Measurements from ENCODE around the gene ASGR1. TPM values are rescaled to one million over a fixed set of nuclear protein-coding genes. Genes with fewer than 3 reads are reported as not detected.
A peak's percentile ranks its signal among the peaks of the same experiment; 100 is the strongest.

ASGR1 gene
- total and polyA plus RNA-seq, 10 donors, result 1.3 to 10.2 (median 3.8) TPM

- WGBS, 5 donors, result 13 to 17% (median 17%) methylated on average over 12 of the region's 12 CpGs
- intact Hi-C loops (cut with DNase I; ENCODE audit: low total_unique reads), result no loop called here
- Histone ChIP-seq H3K4me1 (peaks cover 39 to 89% (median 70%) of the 10 kb centered on the region in 6 donors), H3K36me3 (peaks cover 0 to 35% (median 24%) of the 10 kb centered on the region in 6 donors), H3K4me3 (peak overlapping the region; percentile 83 to 99 (median 92)), H3K27ac (peak overlapping the region; percentile 91 to 99 (median 94)), H3K27me3 (replicated peaks in 1 of 7) (no peaks in the 10 kb centered on the region), H3K9me3 (no peaks in the 10 kb centered on the region)
- no peak for DNase-seq
- TF ChIP-seq POLR2A (IDR thresholded peaks at IDR 0.05) (no peak), POLR2AphosphoS5 (IDR thresholded peaks at IDR 0.05) (no peak), CTCF (IDR thresholded peaks at IDR 0.05 in 8 of 11, conservative IDR thresholded peaks at IDR 0.05 in 3 of 11) (no peak)
Measured at GRCh38 chr17:7219229-7219811, 40.1 kb upstream of the ASGR1 start.

GRCh38 chr17:7218758-7219157, 39.6 kb upstream of the ASGR1 start:
- no peak for TF ChIP-seq CTCF (IDR thresholded peaks at IDR 0.05 in 8 of 11, conservative IDR thresholded peaks at IDR 0.05 in 3 of 11)
- no peak for TF ChIP-seq POLR2AphosphoS5 (IDR thresholded peaks at IDR 0.05)
- TF ChIP-seq POLR2A (IDR thresholded peaks at IDR 0.05), result no peak

GRCh38 chr17:7218166-7218565, 39.0 kb upstream of the ASGR1 start:
- WGBS, 5 donors, result 53 to 73% (median 60%) methylated on average over 6 of the region's 6 CpGs
- Histone ChIP-seq H3K27ac (peak overlapping the region; percentile 19 to 99 (median 80)), H3K27me3 (replicated peaks in 1 of 7) (no peaks in the 10 kb centered on the region), H3K4me1 (peaks cover 45 to 95% (median 79%) of the 10 kb centered on the region in 6 donors), H3K36me3 (peaks cover 0 to 24% (median 13%) of the 10 kb centered on the region in 6 donors), H3K4me3 (peak overlapping the region in 4 of 8 donors; percentile 40 to 87 (median 50)), H3K9me3 (no peaks in the 10 kb centered on the region)
- no peak for DNase-seq
- intact Hi-C loops (cut with DNase I; ENCODE audit: low total_unique reads), result no loop called here
- TF ChIP-seq POLR2AphosphoS5 (IDR thresholded peaks at IDR 0.05), result peak in 1 of 3 donors; percentile 11
- no peak for TF ChIP-seq POLR2A (IDR thresholded peaks at IDR 0.05)

More at GRCh38 chr17:7218758-7219157, 39.6 kb upstream of the ASGR1 start:
- no peaks in the 10 kb centered on the region for H3K27me3 ChIP-seq (replicated peaks in 1 of 7)
- peaks cover 45 to 89% (median 74%) of the 10 kb centered on the region in 6 donors for H3K4me1 ChIP-seq
- intact Hi-C loops (cut with DNase I; ENCODE audit: low total_unique reads), result no loop called here
- DNase-seq, result no peak
- H3K9me3 ChIP-seq, result no peaks in the 10 kb centered on the region
- peaks cover 0 to 30% (median 19%) of the 10 kb centered on the region in 6 donors for H3K36me3 ChIP-seq
- peak overlapping the region in 6 of 8 donors; percentile 91 to 99 (median 96) for H3K27ac ChIP-seq
- 75 to 89% (median 77%) methylated on average over 6 of the region's 6 CpGs for WGBS, 5 donors
- peak overlapping the region in 1 of 8 donors; percentile 92 for H3K4me3 ChIP-seq

- DNase-seq, result no peak
- H3K27ac ChIP-seq, result peak overlapping the region; percentile 19 to 99 (median 72)
- no peak for TF ChIP-seq POLR2A (IDR thresholded peaks at IDR 0.05)
- no peak for TF ChIP-seq POLR2AphosphoS5 (IDR thresholded peaks at IDR 0.05)
- TF ChIP-seq CTCF (IDR thresholded peaks at IDR 0.05 in 8 of 11, conservative IDR thresholded peaks at IDR 0.05 in 3 of 11), result no peak
Measured at GRCh38 chr17:7217113-7217987, 38.2 kb upstream of the ASGR1 start.

More at GRCh38 chr17:7217113-7217987, 38.2 kb upstream of the ASGR1 start:
- Histone ChIP-seq H3K4me1 (peaks cover 45 to 89% (median 81%) of the 10 kb centered on the region in 6 donors), H3K4me3 (peak overlapping the region in 7 of 8 donors; percentile 20 to 87 (median 40)), H3K9me3 (no peaks in the 10 kb centered on the region), H3K27me3 (replicated peaks in 1 of 7) (no peaks in the 10 kb centered on the region), H3K36me3 (peaks cover 0 to 16% (median 4%) of the 10 kb centered on the region in 6 donors)
- 2 to 4% (median 3%) methylated on average over 25 to 32 of the region's 32 CpGs for WGBS, 5 donors
- intact Hi-C loops (cut with DNase I; ENCODE audit: low total_unique reads), result no loop called here

Measured in spleen (tissue), 11 donors.